ENCODE results near the gene PRKAA1.

Gene PRKAA1

GRCh38 chr5:40775085-40775845 is 22.9 kb downstream of the PRKAA1 start:
- no peak overlapping the region for H3K4me3 ChIP-seq (ENCODE audit: control insufficient read depth in 1 of 7, extremely low read depth in 1 of 7, insufficient read depth in 4 of 7, low read depth in 2 of 7, low read length in 6 of 7)
- no peak overlapping the region for H3K27ac ChIP-seq (ENCODE audit: insufficient read depth in 1 of 2, low read depth in 1 of 2, low read length in 2 of 2, poor library complexity in 1 of 2, severe bottlenecking in 2 of 2)
- peaks cover 0 to 12% (median 8%) of the 10 kb centered on the region in 4 experiments for H3K4me1 ChIP-seq (ENCODE audit: control extremely low read depth in 1 of 4, control insufficient read depth in 4 of 4, insufficient read depth in 4 of 4, low read length in 3 of 4)
- ChIA-PET POLR2A (no interaction called here), CTCF (interaction anchor here (1.0 to 3.3 kb wide), 10 partner anchors 9 to 66 kb away, joined by 3 to 17 read pairs (median 4); partner anchors contain the start of genes CARD6 and RPL37)
- peaks cover 18 to 47% (median 27%) of the 10 kb centered on the region in 4 experiments for H3K36me3 ChIP-seq (ENCODE audit: control insufficient read depth in 4 of 4, insufficient read depth in 4 of 4, low read length in 3 of 4)
- DNase-seq = no peak
- no CpG with 5 or more reads among the region's 4 CpGs for WGBS (ENCODE audit: insufficient coverage)
- no peaks in the 10 kb centered on the region for H3K9me3 ChIP-seq (ENCODE audit: control extremely low read depth in 1 of 5, control insufficient read depth in 4 of 5, insufficient read depth in 2 of 5, low read depth in 1 of 5, low read length in 4 of 5)
- no peaks in the 10 kb centered on the region for H3K27me3 ChIP-seq (replicated peaks in 2 of 5; ENCODE audit: control insufficient read depth in 4 of 5, insufficient read depth in 5 of 5, low read length in 4 of 5)

GRCh38 chr5:40774623-40775022 is 23.6 kb downstream of the PRKAA1 start:
- H3K27ac ChIP-seq (ENCODE audit: insufficient read depth in 1 of 2, low read depth in 1 of 2, low read length in 2 of 2, poor library complexity in 1 of 2, severe bottlenecking in 2 of 2) = no peak overlapping the region
- WGBS (ENCODE audit: insufficient coverage) = no CpG with 5 or more reads among the region's 1 CpG
- no peak overlapping the region for H3K4me3 ChIP-seq (ENCODE audit: control insufficient read depth in 1 of 7, extremely low read depth in 1 of 7, insufficient read depth in 4 of 7, low read depth in 2 of 7, low read length in 6 of 7)
- H3K9me3 ChIP-seq (ENCODE audit: control extremely low read depth in 1 of 5, control insufficient read depth in 4 of 5, insufficient read depth in 2 of 5, low read depth in 1 of 5, low read length in 4 of 5) = no peaks in the 10 kb centered on the region
- DNase-seq = peak; percentile 21 to 57 (median 51)
- no peaks in the 10 kb centered on the region for H3K27me3 ChIP-seq (replicated peaks in 2 of 5; ENCODE audit: control insufficient read depth in 4 of 5, insufficient read depth in 5 of 5, low read length in 4 of 5)
- CTCF ChIA-PET = interaction anchor here (1.0 to 3.3 kb wide), 9 partner anchors 10 to 67 kb away, joined by 3 to 17 read pairs (median 4); partner anchors contain the start of genes CARD6 and RPL37
- POLR2A ChIA-PET = no interaction called here
- H3K36me3 ChIP-seq (ENCODE audit: control insufficient read depth in 4 of 4, insufficient read depth in 4 of 4, low read length in 3 of 4) = peaks cover 18 to 49% (median 29%) of the 10 kb centered on the region in 4 experiments
- peaks cover 0 to 12% (median 5%) of the 10 kb centered on the region in 4 experiments for H3K4me1 ChIP-seq (ENCODE audit: control extremely low read depth in 1 of 4, control insufficient read depth in 4 of 4, insufficient read depth in 4 of 4, low read length in 3 of 4)

GRCh38 chr5:40770764-40771163 is 27.4 kb downstream of the PRKAA1 start:
- Histone ChIP-seq H3K27ac (ENCODE audit: insufficient read depth in 1 of 2, low read depth in 1 of 2, low read length in 2 of 2, poor library complexity in 1 of 2, severe bottlenecking in 2 of 2) (no peak overlapping the region), H3K27me3 (replicated peaks in 2 of 5; ENCODE audit: control insufficient read depth in 4 of 5, insufficient read depth in 5 of 5, low read length in 4 of 5) (no peaks in the 10 kb centered on the region), H3K9me3 (ENCODE audit: control extremely low read depth in 1 of 5, control insufficient read depth in 4 of 5, insufficient read depth in 2 of 5, low read depth in 1 of 5, low read length in 4 of 5) (no peaks in the 10 kb centered on the region), H3K4me3 (ENCODE audit: control insufficient read depth in 1 of 7, extremely low read depth in 1 of 7, insufficient read depth in 4 of 7, low read depth in 2 of 7, low read length in 6 of 7) (no peak overlapping the region), H3K36me3 (ENCODE audit: control insufficient read depth in 4 of 4, insufficient read depth in 4 of 4, low read length in 3 of 4) (peaks cover 18 to 68% (median 41%) of the 10 kb centered on the region in 4 experiments), H3K4me1 (ENCODE audit: control extremely low read depth in 1 of 4, control insufficient read depth in 4 of 4, insufficient read depth in 4 of 4, low read length in 3 of 4) (peaks cover 0 to under 1% (median 0%) of the 10 kb centered on the region in 4 experiments)
- CTCF ChIA-PET = interaction anchor here (0.8 to 1.2 kb wide), 3 partner anchors 13 to 108 kb away, joined by 3 read pairs; no protein-coding TSS in a partner anchor
- WGBS (ENCODE audit: insufficient coverage) = no CpG with 5 or more reads among the region's 5 CpGs
- no peak for DNase-seq
- POLR2A ChIA-PET = interaction anchor here (0.9 kb wide), 1 partner anchor 28 kb away, joined by 4 read pairs; the partner anchor contains the start of gene PRKAA1

- WGBS (ENCODE audit: insufficient coverage) = 80% methylated on average over 1 of the region's 2 CpGs
- H3K27ac ChIP-seq (ENCODE audit: insufficient read depth in 1 of 2, low read depth in 1 of 2, low read length in 2 of 2, poor library complexity in 1 of 2, severe bottlenecking in 2 of 2) = no peak overlapping the region
- peaks cover 21 to 61% (median 40%) of the 10 kb centered on the region in 4 experiments for H3K36me3 ChIP-seq (ENCODE audit: control insufficient read depth in 4 of 4, insufficient read depth in 4 of 4, low read length in 3 of 4)
- ChIA-PET CTCF (no interaction called here), POLR2A (no interaction called here)
- no peaks in the 10 kb centered on the region for H3K27me3 ChIP-seq (replicated peaks in 2 of 5; ENCODE audit: control insufficient read depth in 4 of 5, insufficient read depth in 5 of 5, low read length in 4 of 5)
- no peaks in the 10 kb centered on the region for H3K4me1 ChIP-seq (ENCODE audit: control extremely low read depth in 1 of 4, control insufficient read depth in 4 of 4, insufficient read depth in 4 of 4, low read length in 3 of 4)
- H3K4me3 ChIP-seq (ENCODE audit: control insufficient read depth in 1 of 7, extremely low read depth in 1 of 7, insufficient read depth in 4 of 7, low read depth in 2 of 7, low read length in 6 of 7) = no peak overlapping the region
- DNase-seq = no peak
- H3K9me3 ChIP-seq (ENCODE audit: control extremely low read depth in 1 of 5, control insufficient read depth in 4 of 5, insufficient read depth in 2 of 5, low read depth in 1 of 5, low read length in 4 of 5) = no peaks in the 10 kb centered on the region
Measured at GRCh38 chr5:40762705-40763104, 35.5 kb downstream of the PRKAA1 start.

DNA sequence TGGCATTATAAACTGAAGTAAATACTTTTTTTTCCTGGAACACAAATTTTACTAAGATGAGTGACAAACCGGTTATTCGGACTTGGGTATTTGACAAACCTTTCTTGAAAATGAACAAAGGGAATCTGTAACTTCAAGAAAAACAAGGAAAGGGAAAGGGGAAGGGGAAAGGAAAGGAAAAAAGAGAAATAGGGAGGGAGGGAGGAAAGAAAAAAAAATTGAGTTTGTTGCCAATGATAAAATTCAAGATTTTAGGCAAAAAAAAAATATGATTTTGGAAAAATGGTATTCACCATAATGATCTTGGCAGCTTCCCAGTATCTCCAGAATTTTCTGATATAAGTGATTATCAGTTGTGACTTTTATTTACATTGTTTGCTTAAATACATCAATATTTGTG is 40.8 kb downstream of the PRKAA1 start:
- POLR2A ChIA-PET = interaction anchor here (0.6 kb wide), 1 partner anchor 1684 kb away, joined by 3 read pairs; no protein-coding TSS in a partner anchor
- Histone ChIP-seq H3K27ac (ENCODE audit: insufficient read depth in 1 of 2, low read depth in 1 of 2, low read length in 2 of 2, poor library complexity in 1 of 2, severe bottlenecking in 2 of 2) (no peak overlapping the region), H3K9me3 (ENCODE audit: control extremely low read depth in 1 of 5, control insufficient read depth in 4 of 5, insufficient read depth in 2 of 5, low read depth in 1 of 5, low read length in 4 of 5) (no peaks in the 10 kb centered on the region), H3K4me1 (ENCODE audit: control extremely low read depth in 1 of 4, control insufficient read depth in 4 of 4, insufficient read depth in 4 of 4, low read length in 3 of 4) (peaks cover 5 to 10% (median 9%) of the 10 kb centered on the region in 4 experiments), H3K27me3 (replicated peaks in 2 of 5; ENCODE audit: control insufficient read depth in 4 of 5, insufficient read depth in 5 of 5, low read length in 4 of 5) (no peaks in the 10 kb centered on the region), H3K4me3 (ENCODE audit: control insufficient read depth in 1 of 7, extremely low read depth in 1 of 7, insufficient read depth in 4 of 7, low read depth in 2 of 7, low read length in 6 of 7) (no peak overlapping the region), H3K36me3 (ENCODE audit: control insufficient read depth in 4 of 4, insufficient read depth in 4 of 4, low read length in 3 of 4) (peaks cover 2 to 16% (median 4%) of the 10 kb centered on the region in 4 experiments)
- DNase-seq = no peak
- 100% methylated on average over 2 of the region's 2 CpGs for WGBS (ENCODE audit: insufficient coverage)
- CTCF ChIA-PET = interaction anchor here (0.9 to 1.6 kb wide), 3 partner anchors 14 to 20 kb away, joined by 3 read pairs; no protein-coding TSS in a partner anchor

GRCh38 chr5:40755407-40756365 is 42.5 kb downstream of the PRKAA1 start, which contains the start of gene TTC33:
TTC33 (minus strand) TSS chr5:40755961; CDS start chr5:40747018, 8,943 bp downstream.
- Histone ChIP-seq H3K9me3 (ENCODE audit: control extremely low read depth in 1 of 5, control insufficient read depth in 4 of 5, insufficient read depth in 2 of 5, low read depth in 1 of 5, low read length in 4 of 5) (peaks cover 0 to 6% (median 0%) of the 10 kb centered on the region in 5 experiments), H3K4me1 (ENCODE audit: control extremely low read depth in 1 of 4, control insufficient read depth in 4 of 4, insufficient read depth in 4 of 4, low read length in 3 of 4) (peaks cover 5 to 10% (median 9%) of the 10 kb centered on the region in 4 experiments), H3K4me3 (ENCODE audit: control insufficient read depth in 1 of 7, extremely low read depth in 1 of 7, insufficient read depth in 4 of 7, low read depth in 2 of 7, low read length in 6 of 7) (peak within 1 kb of the TSS; percentile 90 to 100 (median 96)), H3K27ac (ENCODE audit: insufficient read depth in 1 of 2, low read depth in 1 of 2, low read length in 2 of 2, poor library complexity in 1 of 2, severe bottlenecking in 2 of 2) (peak within 1 kb of the TSS; percentile 72 to 92), H3K36me3 (ENCODE audit: control insufficient read depth in 4 of 4, insufficient read depth in 4 of 4, low read length in 3 of 4) (peaks cover 0 to 5% (median 1%) of the 10 kb centered on the region in 4 experiments), H3K27me3 (replicated peaks in 2 of 5; ENCODE audit: control insufficient read depth in 4 of 5, insufficient read depth in 5 of 5, low read length in 4 of 5) (no peaks in the 10 kb centered on the region)
- ChIA-PET POLR2A (interaction anchor here (0.8 kb wide), 1 partner anchor 14 kb away, joined by 3 read pairs; no protein-coding TSS in a partner anchor), CTCF (interaction anchor here (1.1 to 1.8 kb wide), 7 partner anchors 12 to 47 kb away, joined by 3 to 5 read pairs (median 3); partner anchors contain the start of gene PRKAA1)
- peak; percentile 94 to 96 (median 95) for DNase-seq
- 10% methylated on average over 69 of the region's 80 CpGs for WGBS (ENCODE audit: insufficient coverage)

Measured in common myeloid progenitor, CD34-positive (primary cell).